Panc1 (cell line): Measurements from ENCODE around the gene ZDHHC11. TPM values are rescaled to one million over a fixed set of nuclear protein-coding genes. Genes with fewer than 3 reads are reported as not detected.

Experiments used
- ATAC-seq: fragments of 200-7000 bp; cut with Tn5 transposase; 2 replicates; pipeline ENCODE4 v1.9.1; 2020; ENCODE audit warnings: mild to moderate bottlenecking, moderate library complexity
- BruUV-seq: library from RNA; stranded (reverse); fragments of 400-500 nt; replicated peaks from 2 replicates; lab custom pipeline; 2021; lab: Mats Ljungman, UMichigan
- CTCF ChIA-PET: fragments of 300-600 bp; sonication (Branson Sonifier 250); formaldehyde crosslinking; loops from one replicate; lab custom pipeline; 2022; ENCODE audit warnings: antibody characterized with exemption; lab: Charles Lee
- POLR2A ChIA-PET: fragments of 300-600 bp; sonication (Branson Sonifier 250); formaldehyde crosslinking; loops from one replicate; lab custom pipeline; 2022; ENCODE audit warnings: antibody characterized with exemption; lab: Charles Lee
- DNase-seq: peaks from one replicate; pipeline ENCODE4 v3.0.0-alpha.2; 2010; ENCODE audit warnings: low read depth, low spot score
- H3K27ac ChIP-seq: 2 replicates; pipeline ENCODE4 v1.5.1; 2011; ENCODE audit warnings: mild to moderate bottlenecking, low read length, inconsistent platforms
- H3K27me3 ChIP-seq: fragments of 200-500 bp; sonication (Bioruptor generic); 2 replicates; pipeline ENCODE4 v1.6.0; 2014; ENCODE audit warnings: low read length, inconsistent platforms; ENCODE audit not compliant: control insufficient read depth, insufficient read depth
- H3K36me3 ChIP-seq: fragments of 200-500 bp; sonication (Bioruptor generic); 2 replicates; pipeline ENCODE4 v1.5.1; 2014; ENCODE audit warnings: inconsistent platforms, mild to moderate bottlenecking, low read length, moderate library complexity; ENCODE audit not compliant: control insufficient read depth, insufficient read depth
- H3K4me1 ChIP-seq: 2 replicates; pipeline ENCODE4 v1.5.1; 2011; ENCODE audit warnings: inconsistent platforms, mild to moderate bottlenecking, low read length, moderate library complexity; ENCODE audit not compliant: control insufficient read depth, insufficient read depth
- H3K4me3 ChIP-seq, 2 experiments: 2 replicates each; pipeline ENCODE4 v1.5.1; 2011 to 2012; ENCODE audit warnings: low read depth in 2 of 2, low read length in 2 of 2, mild to moderate bottlenecking in 2 of 2, inconsistent platforms in 1 of 2, moderate library complexity in 1 of 2
- H3K9me3 ChIP-seq: fragments of 200-500 bp; sonication (Bioruptor generic); 2 replicates; pipeline ENCODE4 v1.5.1; 2014; ENCODE audit warnings: low read depth, mild to moderate bottlenecking, inconsistent platforms, low read length, moderate library complexity; ENCODE audit not compliant: control insufficient read depth, insufficient read depth
- POLR2AphosphoS5 ChIP-seq: IDR thresholded peaks from 2 replicates; pipeline ENCODE4 v1.6.1; 2012; ENCODE audit warnings: mild to moderate bottlenecking, low read depth, low read length, moderate library complexity
- SIN3A ChIP-seq: IDR thresholded peaks from 2 replicates; pipeline ENCODE4 v1.6.1; 2012; ENCODE audit warnings: low read depth, mild to moderate bottlenecking, low read length, moderate library complexity, borderline replicate concordance; ENCODE audit not compliant: insufficient read depth
- TCF7L2 ChIP-seq: IDR thresholded peaks from 2 replicates; pipeline ENCODE4 v1.6.1; 2011; ENCODE audit warnings: mild to moderate bottlenecking, low read depth, low read length, inconsistent platforms
- in situ Hi-C: cut with HindIII; loops from 2 replicates; pipeline ENCODE4 v1.10.0; 2016; ENCODE audit warnings: low sequenced_read_pairs, low pct_unique_long_range_greater_than_20kb
- intact Hi-C: fragments of 100-400 bp; cut with micrococcal nuclease; formaldehyde crosslinking; loops from one replicate; pipeline ENCODE4 v1.10.0; 2022; ENCODE audit not compliant: unreplicated experiment
- total RNA-seq: library from RNA; stranded (reverse); gene quantifications from one replicate; pipeline ENCODE4 v1.2.1, GENCODE V29; 2021; ENCODE audit not compliant: unreplicated experiment
- TF ChIP-seq, protein P1 (sequence below), 2 experiments: IDR thresholded peaks; 2 replicates each; pipeline ENCODE4 v1.6.1; 2011 to 2012; ENCODE audit warnings: low read depth in 2 of 2, control low read depth in 1 of 2, low read length in 1 of 2, mild to moderate bottlenecking in 1 of 2, moderate library complexity in 1 of 2; ENCODE audit not compliant: insufficient read depth in 1 of 2
- TF ChIP-seq, protein P2 (sequence below): fragments of 450-650 bp; IDR thresholded peaks from 2 replicates; pipeline ENCODE4 v1.5.1; 2017; ENCODE audit warnings: mild to moderate bottlenecking

The ZDHHC11 gene
- total RNA-seq, 1 experiment from 2014 or later = 3.0 TPM

DNA sequence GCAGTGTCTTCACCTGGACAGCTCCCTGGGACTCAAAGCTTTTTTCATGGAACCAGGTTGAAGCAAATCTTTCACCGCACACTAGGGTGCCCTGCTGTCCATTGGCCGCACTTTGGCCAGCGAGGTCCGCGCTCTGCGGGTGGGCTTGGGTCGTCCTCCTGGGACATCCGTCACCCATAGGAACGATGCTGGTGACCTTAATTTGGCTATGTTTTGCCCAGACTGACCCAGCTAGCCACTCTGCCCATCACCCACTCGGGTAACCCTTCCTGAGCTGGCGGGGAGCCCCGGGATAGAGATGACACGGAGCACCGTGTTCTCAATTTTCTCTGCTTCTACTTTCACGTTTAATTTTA lies 92.1 kb downstream of the ZDHHC11 start:
- CTCF ChIA-PET = no interaction called here
- H3K4me3 ChIP-seq = no peak overlapping the region
- BruUV-seq = no TSS peak
- no peak for DNase-seq
- no peak overlapping the region for H3K27ac ChIP-seq
- ATAC-seq = no peak
- TF ChIP-seq SIN3A = no peak
- TF ChIP-seq, protein P1, sequence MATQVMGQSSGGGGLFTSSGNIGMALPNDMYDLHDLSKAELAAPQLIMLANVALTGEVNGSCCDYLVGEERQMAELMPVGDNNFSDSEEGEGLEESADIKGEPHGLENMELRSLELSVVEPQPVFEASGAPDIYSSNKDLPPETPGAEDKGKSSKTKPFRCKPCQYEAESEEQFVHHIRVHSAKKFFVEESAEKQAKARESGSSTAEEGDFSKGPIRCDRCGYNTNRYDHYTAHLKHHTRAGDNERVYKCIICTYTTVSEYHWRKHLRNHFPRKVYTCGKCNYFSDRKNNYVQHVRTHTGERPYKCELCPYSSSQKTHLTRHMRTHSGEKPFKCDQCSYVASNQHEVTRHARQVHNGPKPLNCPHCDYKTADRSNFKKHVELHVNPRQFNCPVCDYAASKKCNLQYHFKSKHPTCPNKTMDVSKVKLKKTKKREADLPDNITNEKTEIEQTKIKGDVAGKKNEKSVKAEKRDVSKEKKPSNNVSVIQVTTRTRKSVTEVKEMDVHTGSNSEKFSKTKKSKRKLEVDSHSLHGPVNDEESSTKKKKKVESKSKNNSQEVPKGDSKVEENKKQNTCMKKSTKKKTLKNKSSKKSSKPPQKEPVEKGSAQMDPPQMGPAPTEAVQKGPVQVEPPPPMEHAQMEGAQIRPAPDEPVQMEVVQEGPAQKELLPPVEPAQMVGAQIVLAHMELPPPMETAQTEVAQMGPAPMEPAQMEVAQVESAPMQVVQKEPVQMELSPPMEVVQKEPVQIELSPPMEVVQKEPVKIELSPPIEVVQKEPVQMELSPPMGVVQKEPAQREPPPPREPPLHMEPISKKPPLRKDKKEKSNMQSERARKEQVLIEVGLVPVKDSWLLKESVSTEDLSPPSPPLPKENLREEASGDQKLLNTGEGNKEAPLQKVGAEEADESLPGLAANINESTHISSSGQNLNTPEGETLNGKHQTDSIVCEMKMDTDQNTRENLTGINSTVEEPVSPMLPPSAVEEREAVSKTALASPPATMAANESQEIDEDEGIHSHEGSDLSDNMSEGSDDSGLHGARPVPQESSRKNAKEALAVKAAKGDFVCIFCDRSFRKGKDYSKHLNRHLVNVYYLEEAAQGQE (IDR thresholded peaks at IDR 0.05; ENCODE audit: insufficient read depth in 1 of 2, low read depth in 2 of 2, low read length in 1 of 2) = no peak
- TF ChIP-seq, protein P2, sequence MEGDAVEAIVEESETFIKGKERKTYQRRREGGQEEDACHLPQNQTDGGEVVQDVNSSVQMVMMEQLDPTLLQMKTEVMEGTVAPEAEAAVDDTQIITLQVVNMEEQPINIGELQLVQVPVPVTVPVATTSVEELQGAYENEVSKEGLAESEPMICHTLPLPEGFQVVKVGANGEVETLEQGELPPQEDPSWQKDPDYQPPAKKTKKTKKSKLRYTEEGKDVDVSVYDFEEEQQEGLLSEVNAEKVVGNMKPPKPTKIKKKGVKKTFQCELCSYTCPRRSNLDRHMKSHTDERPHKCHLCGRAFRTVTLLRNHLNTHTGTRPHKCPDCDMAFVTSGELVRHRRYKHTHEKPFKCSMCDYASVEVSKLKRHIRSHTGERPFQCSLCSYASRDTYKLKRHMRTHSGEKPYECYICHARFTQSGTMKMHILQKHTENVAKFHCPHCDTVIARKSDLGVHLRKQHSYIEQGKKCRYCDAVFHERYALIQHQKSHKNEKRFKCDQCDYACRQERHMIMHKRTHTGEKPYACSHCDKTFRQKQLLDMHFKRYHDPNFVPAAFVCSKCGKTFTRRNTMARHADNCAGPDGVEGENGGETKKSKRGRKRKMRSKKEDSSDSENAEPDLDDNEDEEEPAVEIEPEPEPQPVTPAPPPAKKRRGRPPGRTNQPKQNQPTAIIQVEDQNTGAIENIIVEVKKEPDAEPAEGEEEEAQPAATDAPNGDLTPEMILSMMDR = no peak
- TF ChIP-seq TCF7L2 = no peak
- no peak for TF ChIP-seq POLR2AphosphoS5
- H3K27me3 ChIP-seq = no peaks in the 10 kb centered on the region
- H3K9me3 ChIP-seq = no peaks in the 10 kb centered on the region
- peaks cover 8% of the 10 kb centered on the region; the same call in 1 of the 2 replicates for H3K4me1 ChIP-seq
- no peaks in the 10 kb centered on the region for H3K36me3 ChIP-seq
- POLR2A ChIA-PET = no interaction called here
- in situ Hi-C loops (no loop called here), intact Hi-C loops (no loop called here)

DNA sequence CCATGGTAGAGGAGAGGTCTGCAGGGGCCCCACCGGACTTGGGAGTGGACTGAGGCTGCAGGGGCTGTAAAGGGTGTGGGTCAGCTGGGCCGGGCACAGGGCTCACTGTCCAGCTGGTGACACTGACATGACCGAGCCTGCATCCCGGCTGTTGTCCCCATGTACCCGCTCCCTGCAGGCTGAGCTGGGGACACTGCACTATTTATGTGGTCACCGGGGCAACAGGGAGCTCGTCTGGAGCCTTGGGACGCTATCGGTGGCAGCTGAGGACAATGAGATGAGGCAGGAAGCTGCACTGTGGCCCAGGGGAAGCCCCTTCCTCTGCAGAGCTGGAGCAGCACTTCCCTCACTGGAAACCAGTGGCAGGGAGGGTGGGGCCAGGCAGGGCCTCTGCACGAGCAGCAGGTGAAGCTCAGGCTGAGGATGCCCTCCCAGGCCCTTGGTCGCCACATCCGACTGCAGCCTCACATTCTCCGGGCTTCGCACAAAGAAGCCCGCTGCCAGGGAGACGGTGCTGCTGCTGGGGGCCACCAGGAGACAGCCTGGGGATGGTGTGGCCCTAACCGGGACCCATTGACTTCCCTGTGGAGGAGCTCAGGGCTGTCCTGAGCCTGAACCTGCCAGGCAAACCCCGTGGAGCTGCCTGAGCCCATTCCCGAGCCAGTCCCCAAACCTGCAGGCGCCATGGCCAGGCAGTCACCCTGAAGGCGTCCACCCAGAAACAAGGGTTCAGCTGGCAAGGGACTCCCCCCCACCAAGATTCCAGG lies 92.7 kb downstream of the ZDHHC11 start:
- DNase-seq (no peak), ATAC-seq (0 out of 2 replicates have a peak, but pooled peaks have one; percentile 4)
- POLR2A ChIA-PET = interaction anchor here (0.6 kb wide), 1 partner anchor 15 kb away, joined by 4 read pairs; no protein-coding TSS in a partner anchor
- Histone ChIP-seq H3K4me1 (peaks cover 8% of the 10 kb centered on the region; the same call in 1 of the 2 replicates), H3K36me3 (no peaks in the 10 kb centered on the region), H3K9me3 (no peaks in the 10 kb centered on the region), H3K27ac (no peak overlapping the region), H3K27me3 (no peaks in the 10 kb centered on the region), H3K4me3 (no peak overlapping the region)
- in situ Hi-C loops (no loop called here), intact Hi-C loops (no loop called here)
- no peak for TF ChIP-seq POLR2AphosphoS5
- no peak for TF ChIP-seq TCF7L2
- no peak for TF ChIP-seq SIN3A
- TF ChIP-seq, protein P1 (IDR thresholded peaks at IDR 0.05; ENCODE audit: insufficient read depth in 1 of 2, low read depth in 2 of 2, low read length in 1 of 2) = no peak
- TF ChIP-seq, protein P2 = no peak
- CTCF ChIA-PET = interaction anchor here (0.6 kb wide), 1 partner anchor 114 kb away, joined by 3 read pairs; no protein-coding TSS in a partner anchor
- no TSS peak for BruUV-seq
